HG02759 (cell line): Measurements from ENCODE around the gene SLC25A27.

Experiments
- ATAC-seq: cut with Tn5 transposase; IDR thresholded peaks from one replicate; pipeline ENCODE4 v1.9.1; 2021; ENCODE audit warnings: mild to moderate bottlenecking, moderate library complexity; ENCODE audit not compliant: unreplicated experiment

SLC25A27 gene

GRCh38 chr6:46706464-46706863, 53.7 kb downstream of the SLC25A27 start:
- ATAC-seq: no peak

- no peak for ATAC-seq
Measured at GRCh38 chr6:46711491-46711890, 58.7 kb downstream of the SLC25A27 start.

- ATAC-seq: no peak
Measured at GRCh38 chr6:46715141-46715540, 62.4 kb downstream of the SLC25A27 start.

- no peak for ATAC-seq
Measured at GRCh38 chr6:46719099-46719498, 66.3 kb downstream of the SLC25A27 start.

- no peak for ATAC-seq
Measured at GRCh38 chr6:46720401-46720800, 67.6 kb downstream of the SLC25A27 start.
